Measurements from ENCODE around the gene KRT14.
A peak's percentile ranks its signal among the peaks of the same experiment; 100 is the strongest.
"Not testable (repeated sequence)": the region's sequence is repeated elsewhere in the genome, so short reads cannot be mapped to it uniquely, and the experiment has no call there.

Gene KRT14

GRCh38 chr17:41600318-41600717 is 13.6 kb upstream of the KRT14 start:
- DNase-seq: no peak

- no peak for DNase-seq
Measured at GRCh38 chr17:41599680-41600079, 13.0 kb upstream of the KRT14 start.

- no peak for DNase-seq
Measured at GRCh38 chr17:41595585-41595984, 8.9 kb upstream of the KRT14 start.

- no peak for DNase-seq
Measured at GRCh38 chr17:41594363-41594915, 7.7 kb upstream of the KRT14 start.

- DNase-seq: no peak
Measured at GRCh38 chr17:41593306-41593981, 6.7 kb upstream of the KRT14 start.

- DNase-seq: no peak
Measured at GRCh38 chr17:41592601-41593305, 6.1 kb upstream of the KRT14 start.

- no peak for DNase-seq
Measured at GRCh38 chr17:41589301-41589700, 2.6 kb upstream of the KRT14 start.

GRCh38 chr17:41588126-41588810 is 1.6 kb upstream of the KRT14 start:
- DNase-seq: no peak

- no peak for DNase-seq
Measured at GRCh38 chr17:41585301-41586056, 1.2 kb downstream of the KRT14 start.

- DNase-seq: not testable (repeated sequence)
Measured at GRCh38 chr17:41584331-41584927, 2.3 kb downstream of the KRT14 start.

- no peak for DNase-seq
Measured at GRCh38 chr17:41583137-41584127, 3.3 kb downstream of the KRT14 start.

- DNase-seq: not testable (repeated sequence)
Measured at GRCh38 chr17:41582061-41582968, 4.4 kb downstream of the KRT14 start.

- no peak for DNase-seq
Measured at GRCh38 chr17:41581366-41582060, 5.2 kb downstream of the KRT14 start.

GRCh38 chr17:41580687-41581365 is 5.9 kb downstream of the KRT14 start:
- DNase-seq: no peak

GRCh38 chr17:41580244-41580575 is 6.5 kb downstream of the KRT14 start:
- DNase-seq: no peak

- peak in 2 of 4 experiments; percentile 11 to 15 for DNase-seq
Measured at GRCh38 chr17:41579484-41580243, 7.0 kb downstream of the KRT14 start.

- DNase-seq: no peak
Measured at GRCh38 chr17:41578971-41579370, 7.7 kb downstream of the KRT14 start.

GRCh38 chr17:41578538-41578937 is 8.2 kb downstream of the KRT14 start:
- no peak for DNase-seq

Measured in activated naive CD4-positive, alpha-beta T cell (primary cell).